HEK293 (cell line): ENCODE measurements around the gene AFF2.

ENCODE experiments used
- CTCF ChIA-PET: fragments of 350-600 bp; formaldehyde crosslinking; extraction: SDS; loops from one replicate; lab custom pipeline; 2021; ENCODE audit warnings: antibody characterized with exemption; lab: Yijun Ruan, JAX
- POLR2A ChIA-PET: fragments of 300-600 bp; formaldehyde crosslinking; extraction: SDS; loops from one replicate; lab custom pipeline; 2020; ENCODE audit warnings: antibody characterized with exemption, inconsistent platforms; lab: Yijun Ruan, JAX
- H3K27ac ChIP-seq: fragments of 200-500 bp; sonication (Bioruptor generic); 2 replicates; pipeline ENCODE4 v1.5.1; 2014; ENCODE audit warnings: low read depth, low read length, control low read depth, inconsistent platforms; ENCODE audit errors: extremely low read depth
- H3K36me3 ChIP-seq, 2 experiments: fragments of 200-500 bp in 1 of 2; sonication (Bioruptor generic) in 1 of 2; 1 replicate in 1 of 2; 2 replicates in 1 of 2; pipeline ENCODE4 v1.5.1; 2014 to 2017; ENCODE audit warnings: inconsistent platforms in 2 of 2, low read length in 2 of 2; ENCODE audit not compliant: control insufficient read depth in 2 of 2, insufficient read depth in 1 of 2
- H3K4me1 ChIP-seq: fragments of 200-500 bp; sonication (Bioruptor generic); 2 replicates; pipeline ENCODE4 v1.5.1; 2014; ENCODE audit warnings: mild to moderate bottlenecking, low read length, inconsistent platforms; ENCODE audit not compliant: control insufficient read depth, insufficient read depth
- H3K4me3 ChIP-seq: 2 replicates; pipeline ENCODE4 v1.5.1; 2011; ENCODE audit warnings: low read depth, mild to moderate bottlenecking, control low read depth, low read length, moderate library complexity
- H3K9me3 ChIP-seq: fragments of 200-500 bp; sonication (Bioruptor generic); 2 replicates; pipeline ENCODE4 v1.5.1; 2014; ENCODE audit warnings: low read depth, low read length, inconsistent platforms; ENCODE audit not compliant: control insufficient read depth, insufficient read depth
- CTCF ChIP-seq: fragments of 450-650 bp; formaldehyde crosslinking; IDR thresholded peaks from 2 replicates; pipeline ENCODE4 v1.5.1; 2016; ENCODE audit warnings: missing biosample characterization, missing genetic modification characterization
- HOXD13 ChIP-seq: sonication (generic); formaldehyde crosslinking; IDR thresholded peaks from 2 replicates; pipeline ENCODE4 v1.8.0; 2022; ENCODE audit warnings: missing genetic modification reagents, borderline replicate concordance
- KLF16 ChIP-seq: fragments of 450-650 bp; formaldehyde crosslinking; IDR thresholded peaks from 2 replicates; pipeline ENCODE4 v1.5.1; 2017; ENCODE audit warnings: missing biosample characterization, missing genetic modification characterization
- SCRT1 ChIP-seq: fragments of 450-650 bp; formaldehyde crosslinking; IDR thresholded peaks from 2 replicates; pipeline ENCODE4 v1.5.1; 2016; ENCODE audit warnings: missing biosample characterization, missing genetic modification characterization, borderline replicate concordance
- SP3 ChIP-seq: fragments of 450-650 bp; formaldehyde crosslinking; IDR thresholded peaks from 2 replicates; pipeline ENCODE4 v1.5.1; 2016; ENCODE audit warnings: missing biosample characterization, missing genetic modification characterization
- ZBTB11 ChIP-seq: fragments of 450-650 bp; formaldehyde crosslinking; conservative IDR thresholded peaks from 2 replicates; pipeline ENCODE4 v1.5.1; 2016; ENCODE audit warnings: low read depth, missing biosample characterization, missing genetic modification characterization
- ZNF157 ChIP-seq: fragments of 450-650 bp; formaldehyde crosslinking; IDR thresholded peaks from 2 replicates; pipeline ENCODE4 v1.5.1; 2016; ENCODE audit warnings: missing biosample characterization, missing genetic modification characterization
- ZNF175 ChIP-seq: fragments of 450-650 bp; formaldehyde crosslinking; IDR thresholded peaks from 2 replicates; pipeline ENCODE4 v1.5.1; 2016; ENCODE audit warnings: missing biosample characterization, missing genetic modification characterization
- ZNF280C ChIP-seq: fragments of 450-650 bp; formaldehyde crosslinking; IDR thresholded peaks from 2 replicates; pipeline ENCODE4 v1.5.1; 2016; ENCODE audit warnings: missing biosample characterization, missing genetic modification characterization
- ZNF416 ChIP-seq: fragments of 450-650 bp; formaldehyde crosslinking; IDR thresholded peaks from 2 replicates; pipeline ENCODE4 v1.5.1; 2016; ENCODE audit warnings: missing biosample characterization, missing genetic modification characterization
- ZNF423 ChIP-seq: fragments of 450-650 bp; formaldehyde crosslinking; IDR thresholded peaks from 2 replicates; pipeline ENCODE4 v1.5.1; 2016; ENCODE audit warnings: missing biosample characterization, missing genetic modification characterization
- ZNF501 ChIP-seq: fragments of 450-650 bp; formaldehyde crosslinking; IDR thresholded peaks from 2 replicates; pipeline ENCODE4 v1.5.1; 2016; ENCODE audit warnings: missing biosample characterization, missing genetic modification characterization
- ZNF521 ChIP-seq: fragments of 450-650 bp; formaldehyde crosslinking; IDR thresholded peaks from 2 replicates; pipeline ENCODE4 v1.5.1; 2017; ENCODE audit warnings: missing biosample characterization, mild to moderate bottlenecking, missing genetic modification characterization
- ZNF600 ChIP-seq: fragments of 450-650 bp; formaldehyde crosslinking; IDR thresholded peaks from 2 replicates; pipeline ENCODE4 v1.5.1; 2016; ENCODE audit warnings: missing biosample characterization, missing genetic modification characterization
- ZNF623 ChIP-seq: fragments of 450-650 bp; formaldehyde crosslinking; IDR thresholded peaks from 2 replicates; pipeline ENCODE4 v1.5.1; 2016; ENCODE audit warnings: missing biosample characterization, missing genetic modification characterization
- ZSCAN4 ChIP-seq: fragments of 450-650 bp; formaldehyde crosslinking; IDR thresholded peaks from 2 replicates; pipeline ENCODE4 v1.5.1; 2017; ENCODE audit warnings: missing biosample characterization, missing genetic modification characterization

AFF2 gene

GRCh38 chrX:148691456-148691855 is 191.0 kb downstream of the AFF2 start (continued):
- no peak for TF ChIP-seq CTCF (tag by site-specific recombination)
- no peak for TF ChIP-seq SP3 (tag by site-specific recombination)
- no peak for TF ChIP-seq SCRT1 (tag by site-specific recombination)
- TF ChIP-seq ZSCAN4 (tag by site-specific recombination) = no peak
- no peak for TF ChIP-seq ZNF423
- TF ChIP-seq, all 188 proteins: peak for 0

GRCh38 chrX:148695255-148695654 is 194.8 kb downstream of the AFF2 start:
- no peaks in the 10 kb centered on the region for H3K9me3 ChIP-seq
- no peaks in the 10 kb centered on the region for H3K4me1 ChIP-seq
- no peak overlapping the region for H3K27ac ChIP-seq
- no peak for TF ChIP-seq ZNF521
- no peak for TF ChIP-seq ZNF501
- H3K4me3 ChIP-seq = no peak overlapping the region
- ChIA-PET POLR2A (no interaction called here), CTCF (no interaction called here)
- no peaks in the 10 kb centered on the region for H3K36me3 ChIP-seq

GRCh38 chrX:148698221-148698620 is 197.8 kb downstream of the AFF2 start:
- Histone ChIP-seq H3K36me3 (no peaks in the 10 kb centered on the region), H3K9me3 (no peaks in the 10 kb centered on the region), H3K4me3 (no peak overlapping the region), H3K4me1 (no peaks in the 10 kb centered on the region), H3K27ac (no peak overlapping the region)
- TF ChIP-seq ZNF416 = no peak
- no peak for TF ChIP-seq SCRT1 (tag by site-specific recombination)
- no peak for TF ChIP-seq ZNF175 (tag by site-specific recombination)
- no peak for TF ChIP-seq ZBTB11 (tag by site-specific recombination)
- TF ChIP-seq HOXD13 (CRISPR knock-in tag) = no peak
- no peak for TF ChIP-seq ZNF501
- no peak for TF ChIP-seq ZNF280C (tag by site-specific recombination)
- no peak for TF ChIP-seq KLF16 (tag by site-specific recombination)
- TF ChIP-seq ZNF157 = no peak
- TF ChIP-seq ZNF600 (tag by site-specific recombination) = no peak
- TF ChIP-seq ZNF623 (tag by site-specific recombination) = no peak
- CTCF ChIA-PET = no interaction called here
- POLR2A ChIA-PET = no interaction called here
